Mucosa of descending colon (tissue), 3 donors: ENCODE results near the gene STAC3. TPM values are rescaled to one million over a fixed set of nuclear protein-coding genes. Genes with fewer than 3 reads are reported as not detected.

ENCODE experiments used
- ATAC-seq: fragments of 200-7000 bp; cut with Tn5 transposase; one replicate; pipeline ENCODE4 v1.9.1; 2020; ENCODE audit warnings: mild to moderate bottlenecking, moderate library complexity
- DNase-seq, 3 donors: peaks; one replicate each; pipeline ENCODE4 v3.0.0-alpha.2; 2020
- H3K36me3 ChIP-seq: fragments of 200-600 bp; one replicate; pipeline ENCODE4 v1.8.0; 2021; ENCODE audit warnings: low read depth, mild to moderate bottlenecking
- H3K4me1 ChIP-seq: fragments of 200-600 bp; one replicate; pipeline ENCODE4 v1.8.0; 2021; ENCODE audit warnings: low read depth, mild to moderate bottlenecking
- H3K4me3 ChIP-seq: fragments of 200-600 bp; one replicate; pipeline ENCODE4 v1.8.0; 2021; ENCODE audit warnings: mild to moderate bottlenecking
- H3K9me3 ChIP-seq: fragments of 200-600 bp; one replicate; pipeline ENCODE4 v1.8.0; 2021; ENCODE audit warnings: mild to moderate bottlenecking
- CTCF ChIP-seq: fragments of 200-600 bp; IDR thresholded peaks from one replicate; pipeline ENCODE4 v1.8.0; 2022; ENCODE audit warnings: antibody characterized with exemption, mild to moderate bottlenecking
- intact Hi-C, 2 donors: fragments of 100-400 bp; cut with DNase I in 1 of 2; cut with micrococcal nuclease in 1 of 2; formaldehyde crosslinking; loops; one replicate each; pipeline versions ENCODE4 v1.11.0 to v1.11.1; 2022; cut with DNase I, micrococcal nuclease
- total RNA-seq, 3 donors: library from RNA; stranded (reverse); fragmentation: NEBNext Ultra II Directional in 2 of 3; extraction: Animal tissue kit (Norgen Biotek cat#: 25700) in 2 of 3; gene quantifications; one replicate each; pipeline versions ENCODE4 v1.2.1 to v1.2.4, GENCODE V29; 2021 to 2023
- donor health status: DM: no; HTN: no; CAD: no; lungs with moderate emphysema.
- donor health status: DM: no; HTN: no; CAD: no.
- donor health status: DM: no; HTN: yes; CAD: no.

Gene STAC3
- total RNA-seq, 3 donors from 2014 or later = 2.4 to 4.3 (median 3.3) TPM

- DNase-seq (no peak), ATAC-seq (no peak)
- no peak for TF ChIP-seq CTCF
- Histone ChIP-seq H3K4me3 (no peak overlapping the region), H3K9me3 (no peaks in the 10 kb centered on the region), H3K4me1 (peaks cover 56% of the 10 kb centered on the region), H3K36me3 (no peaks in the 10 kb centered on the region)
- intact Hi-C loops = no loop called here
Measured at GRCh38 chr12:57239587-57240065, 11.4 kb downstream of the STAC3 start.

- ATAC-seq (peak; percentile 87), DNase-seq (peak; percentile 90 to 93 (median 92))
- peaks cover 56% of the 10 kb centered on the region for H3K4me1 ChIP-seq
- H3K9me3 ChIP-seq = no peaks in the 10 kb centered on the region
- TF ChIP-seq CTCF = peak; percentile 100
- no peak overlapping the region for H3K4me3 ChIP-seq
- no peaks in the 10 kb centered on the region for H3K36me3 ChIP-seq
- intact Hi-C loops = no loop called here
Measured at GRCh38 chr12:57238854-57239554, 12.0 kb downstream of the STAC3 start.

- H3K36me3 ChIP-seq = no peaks in the 10 kb centered on the region
- DNase-seq = peak in 2 of 3 donors; percentile 46 to 57
- no peak for ATAC-seq
- no peaks in the 10 kb centered on the region for H3K9me3 ChIP-seq
- peaks cover 50% of the 10 kb centered on the region for H3K4me1 ChIP-seq
- intact Hi-C loops = no loop called here
- TF ChIP-seq CTCF = no peak
- H3K4me3 ChIP-seq = no peak overlapping the region
Measured at GRCh38 chr12:57237932-57238853, 12.8 kb downstream of the STAC3 start.

GRCh38 chr12:57237596-57237931 lies 13.4 kb downstream of the STAC3 start:
- ATAC-seq (no peak), DNase-seq (peak in 2 of 3 donors; percentile 19 to 27)
- H3K4me1 ChIP-seq = peaks cover 43% of the 10 kb centered on the region
- H3K4me3 ChIP-seq = no peak overlapping the region
- intact Hi-C loops = no loop called here
- no peak for TF ChIP-seq CTCF
- no peaks in the 10 kb centered on the region for H3K9me3 ChIP-seq
- no peaks in the 10 kb centered on the region for H3K36me3 ChIP-seq

GRCh38 chr12:57236925-57237595 lies 13.9 kb downstream of the STAC3 start:
- H3K36me3 ChIP-seq = no peaks in the 10 kb centered on the region
- no peak overlapping the region for H3K4me3 ChIP-seq
- DNase-seq = peak in 2 of 3 donors; percentile 31 to 44
- intact Hi-C loops = no loop called here
- ATAC-seq = no peak
- no peaks in the 10 kb centered on the region for H3K9me3 ChIP-seq
- peaks cover 43% of the 10 kb centered on the region for H3K4me1 ChIP-seq
- no peak for TF ChIP-seq CTCF
